Right forelimb (tissue), 1 donor: ENCODE data around the gene SLC22A16.

Experiments used
- DNase-seq: peaks from one replicate; pipeline ENCODE4 v3.0.0-alpha.2; 2018

Gene SLC22A16

GRCh38 chr6:110399219-110400071 is 77.0 kb downstream of the SLC22A16 start:
- peak; percentile 45 for DNase-seq

- DNase-seq = no peak
Measured at GRCh38 chr6:110398778-110399177, 77.6 kb downstream of the SLC22A16 start.

DNA sequence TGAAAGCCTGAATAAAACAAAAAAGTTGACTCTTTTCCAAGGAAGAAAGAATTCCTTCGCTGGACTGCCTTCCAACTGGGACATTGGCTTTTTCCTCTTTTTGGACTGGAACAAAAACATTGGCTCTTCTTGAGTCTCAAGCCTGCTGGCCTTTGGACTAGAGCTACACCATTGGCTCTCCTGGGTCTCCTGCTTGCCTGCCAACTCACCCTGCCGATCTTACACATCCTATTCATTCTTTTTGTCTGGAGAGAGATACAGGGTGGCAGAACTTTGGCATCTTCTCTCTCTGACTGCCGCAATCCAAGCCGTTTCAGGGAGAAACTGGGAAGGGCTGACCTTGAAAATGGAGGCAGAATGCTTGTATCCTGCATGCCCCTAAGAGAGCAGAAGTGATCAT is 81.2 kb downstream of the SLC22A16 start:
- DNase-seq = no peak

- no peak for DNase-seq
Measured at GRCh38 chr6:110394409-110394808, 82.0 kb downstream of the SLC22A16 start.

DNA sequence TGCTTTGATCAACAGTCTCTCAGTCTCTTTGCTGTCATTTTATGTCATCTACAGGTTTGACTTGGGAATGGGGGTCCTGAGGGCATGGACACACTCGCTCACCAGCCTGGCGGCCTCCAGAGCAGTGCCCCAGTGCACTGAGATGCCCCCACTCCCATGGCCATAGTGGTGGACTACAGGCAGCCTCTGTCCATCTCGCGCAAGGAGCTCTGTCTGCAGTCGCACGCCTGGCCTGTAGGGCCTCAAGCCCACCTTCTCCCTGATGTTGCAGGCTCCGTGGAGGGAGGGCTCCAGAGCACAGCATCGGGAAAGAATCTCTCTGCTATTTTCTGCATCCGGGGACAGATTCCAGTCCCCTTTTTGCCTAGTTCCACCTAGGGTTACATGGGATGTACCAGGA is 83.7 kb downstream of the SLC22A16 start:
- DNase-seq = no peak

- DNase-seq = no peak
Measured at GRCh38 chr6:110390404-110390803, 86.0 kb downstream of the SLC22A16 start.

DNA sequence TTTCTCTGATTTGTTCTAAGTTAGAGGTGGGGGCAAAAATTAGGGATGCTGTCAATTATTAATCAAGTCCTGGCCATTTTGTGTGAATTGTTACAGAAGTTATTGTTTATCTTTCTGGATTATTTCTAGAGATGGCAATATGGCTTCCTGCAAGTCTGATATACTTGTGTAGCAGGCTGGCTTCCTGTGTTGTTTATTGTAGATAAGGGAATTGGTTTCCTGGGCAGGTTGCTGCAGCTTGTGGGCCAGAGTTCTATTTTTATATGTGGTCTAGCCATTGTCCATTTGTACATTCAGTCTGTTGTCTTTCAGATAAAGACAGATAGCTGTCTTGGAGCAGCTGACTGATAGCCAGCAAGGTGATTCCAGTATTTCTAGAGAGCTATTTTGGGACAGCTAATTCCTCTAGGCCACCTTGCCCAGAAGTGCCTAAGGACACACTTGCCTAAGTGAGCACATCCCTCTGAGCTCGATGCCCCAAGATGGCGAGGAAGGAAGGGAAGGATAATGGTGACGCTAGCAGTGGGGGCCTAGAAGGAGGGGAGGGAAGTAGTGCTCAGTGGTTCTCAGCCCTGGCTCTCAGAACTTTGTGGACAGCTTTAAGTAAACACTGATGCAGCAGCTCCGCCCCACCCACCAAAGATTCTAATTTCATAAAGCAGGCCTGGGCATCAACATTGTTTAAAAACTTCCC is 86.6 kb downstream of the SLC22A16 start:
- no peak for DNase-seq

- DNase-seq = no peak
Measured at GRCh38 chr6:110387986-110388385, 88.4 kb downstream of the SLC22A16 start.

GRCh38 chr6:110385458-110385863 is 91.0 kb downstream of the SLC22A16 start:
- no peak for DNase-seq

DNA sequence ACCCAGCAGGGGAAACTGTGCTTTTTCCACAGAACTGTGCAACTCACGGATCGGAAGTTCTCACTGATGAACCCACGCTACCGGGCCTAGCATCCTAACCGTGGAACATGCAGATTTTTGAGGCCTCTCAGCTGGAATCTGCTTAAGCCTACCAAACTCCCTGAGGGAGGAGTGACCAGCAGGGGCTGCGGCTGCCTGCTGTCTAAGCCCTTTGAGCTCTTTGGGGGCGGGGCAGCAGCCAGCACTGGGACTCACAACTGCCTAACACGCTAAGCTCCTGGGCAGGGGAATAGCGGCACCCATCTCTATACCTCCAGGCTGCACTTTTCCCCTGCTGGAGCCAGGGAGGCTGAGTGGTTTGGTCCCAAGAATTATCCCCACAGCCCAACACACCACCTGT is 97.9 kb downstream of the SLC22A16 start:
- no peak for DNase-seq
